Kidney glomerular epithelial cell (primary cell): ENCODE measurements around the gene AGO3.
"Not testable (repeated sequence)": the region's sequence is repeated elsewhere in the genome, so short reads cannot be mapped to it uniquely, and the experiment has no call there.

Experiments used
- DNase-seq: peaks from one replicate; lab custom pipeline; 2025; lab: John Stamatoyannopoulos, UW

AGO3 gene

DNA sequence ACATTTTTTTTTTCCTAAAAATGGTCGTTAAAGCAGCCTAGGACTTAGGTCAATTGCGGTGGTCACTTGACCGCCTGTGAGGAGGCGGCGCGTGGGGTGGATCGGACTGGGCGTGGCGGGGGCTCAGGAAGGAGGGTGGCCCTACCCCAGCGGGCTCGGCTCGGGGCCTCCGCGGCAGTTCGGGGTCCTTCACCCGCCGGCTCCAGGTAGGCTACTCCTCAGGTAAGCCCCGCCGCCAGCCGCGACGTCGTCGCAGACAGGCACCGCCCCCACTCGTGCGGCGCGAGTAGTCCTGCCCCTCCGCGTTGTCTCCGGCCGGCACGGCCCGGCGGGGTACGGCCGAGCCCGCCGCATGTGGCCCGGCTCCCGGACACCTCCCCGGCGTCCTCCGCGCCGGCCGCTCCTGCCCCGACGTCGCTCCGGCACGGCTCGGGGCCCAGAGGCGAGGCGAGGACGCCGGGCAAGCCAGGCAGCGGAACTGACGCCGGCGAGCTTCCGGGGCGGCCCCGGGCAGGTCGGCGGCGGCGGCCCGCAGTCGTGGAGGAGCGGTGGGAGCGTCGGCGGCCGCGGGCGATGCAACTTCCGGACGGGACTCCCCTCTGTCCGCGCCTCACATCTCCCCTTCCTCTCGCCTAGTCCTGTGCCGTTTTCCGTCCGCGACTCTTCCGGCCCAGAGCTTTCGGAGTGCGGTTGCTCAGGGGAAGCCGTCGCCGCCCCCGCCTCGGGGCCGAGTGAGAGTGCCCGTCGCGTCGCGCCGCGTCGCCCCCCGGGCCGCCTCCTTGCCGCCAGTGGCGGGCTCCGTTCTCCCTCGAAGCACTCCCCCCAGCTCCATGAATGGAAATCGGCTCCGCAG is at the start of gene AGO3:
AGO3 (plus strand) TSS at position 513 of the 853 bp plus-strand sequence; CDS start at position 835, 322 bp downstream.
- DNase-seq: peak; percentile 53

DNA sequence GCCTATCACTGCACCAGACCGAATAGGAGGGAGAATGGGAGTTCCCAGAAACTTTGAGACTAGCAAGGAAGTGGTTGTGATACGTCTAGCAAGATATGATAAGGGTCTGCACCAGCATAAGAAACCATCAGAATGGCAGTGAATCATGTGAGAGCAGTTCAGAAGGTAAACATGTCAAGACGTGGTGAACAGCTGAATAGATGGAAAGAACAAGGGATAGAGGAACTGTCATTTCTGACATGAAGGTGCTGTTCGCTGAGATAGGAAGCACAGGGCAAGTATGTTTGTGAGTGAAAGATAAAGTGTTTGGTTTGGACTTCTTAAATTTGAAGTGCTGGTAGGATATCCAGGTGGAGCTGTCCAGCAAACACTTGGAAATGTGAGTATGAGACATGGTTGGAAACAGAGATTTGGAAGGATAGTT is 49.0 kb upstream of the AGO3 start:
- no peak for DNase-seq

DNA sequence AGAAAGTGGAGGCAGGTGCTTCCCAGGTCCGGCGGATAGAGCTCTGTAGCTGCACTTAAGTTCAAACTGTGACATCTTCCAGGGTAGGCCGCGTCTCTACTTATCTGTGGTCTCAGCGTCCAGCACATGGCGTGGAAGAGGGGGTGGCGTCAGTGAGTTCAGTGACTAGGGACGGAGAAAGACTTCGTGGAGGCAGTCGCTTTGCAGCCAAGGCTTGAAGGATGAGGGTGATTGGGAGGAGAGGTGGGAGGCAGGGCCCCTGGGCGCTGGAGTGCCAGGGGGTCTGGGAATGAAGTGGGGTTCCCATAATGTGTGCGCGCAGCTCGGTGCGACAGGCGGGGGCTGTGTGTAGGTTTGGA is 48.3 kb upstream of the AGO3 start:
- DNase-seq: no peak

DNA sequence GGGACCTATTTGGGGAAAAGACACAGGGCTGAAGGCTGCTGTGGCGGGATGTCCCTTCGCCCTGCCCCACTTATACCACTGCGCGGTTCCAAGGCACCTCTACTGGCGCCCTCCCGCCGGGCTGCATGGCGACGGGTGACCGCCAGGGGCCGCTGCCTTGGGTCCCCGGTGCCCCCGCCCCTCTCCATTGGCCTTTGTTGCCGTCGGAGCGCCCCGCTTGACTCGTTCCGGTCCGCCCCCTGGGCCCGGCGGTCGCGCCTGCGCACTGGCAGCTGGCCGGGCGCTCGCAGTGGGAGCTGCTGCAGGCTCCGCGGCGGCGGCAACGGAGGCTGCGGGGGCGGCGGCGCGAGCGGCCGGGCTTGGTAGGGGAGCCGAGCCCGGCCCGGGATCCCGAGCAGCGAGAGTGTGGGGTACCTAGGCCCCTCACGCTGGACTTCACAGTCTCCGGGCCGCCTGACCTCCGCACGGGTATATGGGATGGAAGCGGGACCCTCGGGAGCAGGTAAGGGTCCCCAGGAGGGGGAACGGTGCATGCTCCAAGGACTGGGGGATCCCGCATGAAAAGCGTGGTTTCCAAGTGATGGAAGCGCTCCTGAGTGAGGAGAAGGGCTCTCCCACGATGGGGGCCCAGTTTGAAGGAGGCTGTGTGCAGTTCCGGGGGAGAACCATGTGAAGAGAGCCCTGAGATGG is 47.8 kb upstream of the AGO3 start, which contains the start of gene AGO1:
AGO1 (plus strand) TSS at position 265 of the 690 bp plus-strand sequence; CDS start at position 478, 213 bp downstream.
- DNase-seq: peak; percentile 78

DNA sequence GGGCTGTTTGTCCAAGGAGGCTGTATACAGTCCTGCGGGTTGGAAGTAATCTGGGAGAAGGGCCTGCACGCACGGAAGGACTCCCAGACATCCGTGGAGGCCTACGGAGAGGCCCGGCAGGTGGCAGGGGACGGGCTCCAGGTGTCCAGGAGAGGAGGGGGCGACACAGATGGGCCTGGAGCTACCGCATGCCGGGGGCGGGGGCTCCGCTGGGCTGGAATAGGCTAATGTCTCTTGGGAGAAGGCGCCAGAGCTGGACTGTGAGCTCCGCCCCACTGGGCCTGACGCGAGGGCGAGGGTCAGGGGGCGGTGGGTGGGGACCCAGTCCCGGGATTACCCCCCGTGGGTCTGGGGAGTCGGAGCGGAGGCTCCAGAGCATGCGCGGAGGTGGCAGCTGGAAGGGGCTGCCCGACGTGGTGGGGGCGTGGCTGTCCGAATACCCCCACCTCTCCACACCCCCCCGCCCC is 47.2 kb upstream of the AGO3 start:
- DNase-seq: no peak

DNA sequence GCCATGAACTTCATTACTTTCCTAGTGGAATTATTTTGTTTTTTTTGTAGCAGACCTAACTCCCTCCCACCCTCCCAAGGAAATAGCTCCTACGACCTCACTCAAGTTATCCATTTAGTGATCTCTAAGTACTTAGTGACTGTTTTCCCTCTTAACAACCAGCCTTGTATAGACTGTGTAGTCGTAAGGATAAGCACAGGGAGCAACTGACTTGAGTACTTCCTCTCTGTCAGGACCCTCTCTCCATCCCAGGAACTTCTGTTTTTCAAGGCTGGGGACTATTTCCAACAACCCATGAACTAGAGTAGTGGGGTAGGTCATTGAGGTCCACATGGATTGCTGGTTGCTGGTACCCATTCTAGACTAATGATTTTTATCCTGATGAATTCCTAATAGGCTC is 46.0 kb upstream of the AGO3 start:
- no peak for DNase-seq

DNA sequence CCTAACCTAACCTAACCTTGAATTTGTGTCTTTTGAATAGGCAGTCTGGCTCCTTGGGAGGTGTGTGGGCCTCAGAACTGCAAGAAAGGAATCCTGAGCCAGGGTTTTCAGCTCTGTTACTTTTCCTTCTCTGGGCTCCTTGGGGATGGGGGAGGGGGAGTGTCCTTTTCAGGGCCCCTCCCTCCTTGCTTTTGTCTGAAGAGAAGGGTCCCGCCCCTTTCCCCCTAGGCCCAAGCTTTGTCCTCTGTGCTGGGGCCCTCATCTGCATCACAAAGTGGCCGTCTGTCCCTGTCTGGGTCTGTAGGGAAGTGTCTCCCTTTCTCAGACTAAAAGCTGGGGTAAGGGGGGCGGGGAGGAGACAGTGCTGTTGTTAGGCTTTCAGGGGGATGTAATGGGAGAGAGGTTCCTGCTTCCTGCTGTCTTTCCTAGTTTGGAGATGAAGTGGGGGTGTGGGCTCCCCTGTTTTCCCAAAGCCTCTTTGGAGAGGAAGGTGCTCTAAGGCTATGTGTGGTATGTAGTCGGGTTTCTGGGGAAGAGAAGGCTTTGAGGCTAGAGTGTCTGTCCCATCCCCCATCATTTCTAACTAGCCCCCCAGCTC is 44.8 kb upstream of the AGO3 start:
- no peak for DNase-seq

DNA sequence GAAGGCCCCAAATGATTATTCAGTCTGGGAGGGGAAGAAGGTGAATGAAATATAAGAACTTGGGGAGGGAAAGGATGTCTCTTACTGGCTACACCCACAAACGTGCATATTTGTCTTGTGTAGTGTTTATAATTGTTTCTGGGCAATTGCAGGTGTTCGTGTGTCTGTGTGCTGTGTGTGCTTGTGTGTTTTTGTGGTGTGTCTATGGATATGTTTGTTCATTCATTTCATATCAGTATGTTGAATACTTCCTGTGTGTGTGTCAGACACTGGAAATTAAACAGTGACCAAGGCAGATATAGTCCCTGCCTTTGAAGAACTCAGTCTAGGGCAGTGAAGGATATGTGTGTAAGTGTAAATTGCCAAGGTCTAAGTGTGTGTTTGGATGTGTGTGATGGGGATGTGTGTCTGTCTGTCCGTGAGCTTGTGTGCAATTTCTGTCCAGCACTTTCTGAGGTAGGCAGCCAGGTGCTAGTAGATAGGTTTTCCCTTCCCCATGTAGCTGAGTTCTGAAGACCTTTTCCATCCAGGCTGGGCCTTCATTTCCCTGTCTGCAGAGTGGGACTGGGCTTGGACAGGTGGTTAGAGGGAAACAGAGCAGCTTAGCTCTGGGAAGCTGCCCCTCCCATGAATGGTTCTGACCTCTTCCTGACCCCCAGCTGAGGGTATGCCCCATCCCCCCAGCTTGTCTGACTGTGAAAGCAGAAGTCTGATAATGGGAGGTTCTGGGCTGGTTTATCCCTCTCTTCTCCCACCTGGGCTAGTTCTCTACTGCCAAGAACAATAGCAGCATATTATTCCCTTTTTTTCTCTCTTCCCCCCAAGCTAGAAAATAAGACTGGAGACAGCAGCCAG is 44.1 kb upstream of the AGO3 start:
- DNase-seq: no peak

DNA sequence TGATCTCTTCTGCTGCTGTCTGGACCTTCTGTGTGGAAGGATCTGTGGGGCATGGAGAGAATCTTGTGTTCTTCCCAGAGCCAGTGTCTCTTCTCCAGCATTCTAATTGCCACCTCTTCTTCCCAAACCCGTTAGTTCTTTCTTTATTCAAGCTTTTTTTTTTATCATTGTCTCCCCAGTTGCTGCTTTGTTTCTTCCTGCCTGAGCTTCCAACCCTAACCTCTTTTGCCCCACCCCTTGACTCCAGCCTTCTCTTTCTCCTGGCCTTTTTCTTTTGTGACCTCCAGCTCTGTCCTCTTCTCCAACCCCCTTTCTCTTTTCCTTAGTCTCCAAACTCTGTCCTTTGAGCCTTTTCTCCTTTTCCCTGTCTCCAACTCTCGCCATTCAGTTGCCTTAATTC is 43.4 kb upstream of the AGO3 start:
- no peak for DNase-seq

DNA sequence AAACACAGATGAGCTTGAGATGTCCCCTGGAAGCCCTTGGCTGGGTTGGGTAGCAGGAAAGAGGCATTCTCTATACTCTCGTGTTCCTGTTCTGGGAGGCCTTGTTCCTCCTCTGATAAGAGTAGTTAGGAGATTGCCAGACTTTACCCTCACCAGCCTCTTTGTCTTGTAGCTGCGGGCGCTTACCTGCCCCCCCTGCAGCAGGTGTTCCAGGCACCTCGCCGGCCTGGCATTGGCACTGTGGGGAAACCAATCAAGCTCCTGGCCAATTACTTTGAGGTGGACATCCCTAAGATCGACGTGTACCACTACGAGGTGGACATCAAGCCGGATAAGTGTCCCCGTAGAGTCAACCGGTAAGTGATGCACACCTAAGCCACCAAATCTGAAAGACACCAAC is 42.6 kb upstream of the AGO3 start:
- DNase-seq: no peak

DNA sequence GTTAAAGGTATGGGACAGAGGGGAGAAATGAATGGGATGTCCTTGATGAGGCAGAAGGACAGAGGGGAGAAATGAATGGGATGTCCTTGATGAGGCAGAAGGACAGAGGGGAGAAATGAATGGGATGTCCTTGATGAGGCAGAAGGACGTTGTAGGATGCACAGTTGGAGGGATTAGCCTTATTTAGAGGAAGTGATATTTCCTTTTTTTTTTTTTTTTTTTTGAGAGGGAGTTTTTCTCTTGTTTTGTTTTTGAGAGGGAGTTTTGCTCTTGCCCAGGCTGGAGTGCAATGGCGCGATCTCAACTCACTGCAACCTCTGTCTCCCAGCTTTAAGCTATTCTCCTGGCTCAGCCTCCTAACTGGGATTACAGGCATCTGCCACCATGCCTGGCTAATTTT is 41.9 kb upstream of the AGO3 start:
- not testable (repeated sequence) for DNase-seq

DNA sequence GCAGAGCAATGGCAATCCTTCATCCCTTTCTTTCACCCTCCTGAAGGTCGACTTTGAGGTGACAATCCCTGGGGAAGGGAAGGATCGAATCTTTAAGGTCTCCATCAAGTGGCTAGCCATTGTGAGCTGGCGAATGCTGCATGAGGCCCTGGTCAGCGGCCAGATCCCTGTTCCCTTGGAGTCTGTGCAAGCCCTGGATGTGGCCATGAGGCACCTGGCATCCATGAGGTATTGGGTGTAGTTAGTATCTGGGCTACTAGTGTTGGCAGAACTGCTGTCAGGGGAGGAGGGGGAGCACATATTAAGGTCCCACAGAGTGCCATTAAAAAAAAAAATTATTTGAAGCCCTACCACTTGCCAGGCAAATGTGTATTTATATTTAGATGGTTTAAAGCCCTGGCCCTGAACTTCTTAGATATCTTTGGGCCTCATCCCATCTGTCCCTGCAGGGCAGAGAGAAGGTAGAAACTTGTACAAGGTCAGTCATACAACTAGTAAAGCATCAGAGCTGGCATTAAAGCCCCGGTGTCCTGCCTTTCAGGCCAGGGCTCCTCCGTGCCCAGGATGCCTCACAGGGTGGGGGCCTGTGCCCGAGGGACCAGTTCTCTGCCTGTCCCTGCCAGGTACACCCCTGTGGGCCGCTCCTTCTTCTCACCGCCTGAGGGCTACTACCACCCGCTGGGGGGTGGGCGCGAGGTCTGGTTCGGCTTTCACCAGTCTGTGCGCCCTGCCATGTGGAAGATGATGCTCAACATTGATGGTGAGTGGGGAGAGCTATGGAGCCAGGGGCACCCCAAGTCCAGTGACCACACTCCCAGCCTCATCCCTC is 37.6 kb upstream of the AGO3 start:
- DNase-seq: no peak

DNA sequence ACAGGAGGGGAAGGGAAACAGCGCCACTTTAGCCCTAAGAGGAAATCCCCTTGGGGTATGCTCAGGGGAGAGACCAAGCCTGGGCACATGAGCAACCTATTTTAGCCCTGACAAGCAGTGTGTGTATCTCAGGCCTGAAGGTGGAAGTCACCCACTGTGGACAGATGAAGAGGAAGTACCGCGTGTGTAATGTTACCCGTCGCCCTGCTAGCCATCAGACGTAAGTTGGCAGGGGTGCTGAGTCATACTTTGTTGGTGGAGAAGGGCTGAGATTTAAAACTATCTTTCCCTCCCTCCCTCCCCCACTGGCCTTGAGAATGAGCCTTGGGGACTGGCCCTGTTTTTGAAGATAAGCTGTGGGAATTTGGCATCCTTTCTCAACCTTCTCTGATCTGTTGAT is 36.7 kb upstream of the AGO3 start:
- DNase-seq: no peak

DNA sequence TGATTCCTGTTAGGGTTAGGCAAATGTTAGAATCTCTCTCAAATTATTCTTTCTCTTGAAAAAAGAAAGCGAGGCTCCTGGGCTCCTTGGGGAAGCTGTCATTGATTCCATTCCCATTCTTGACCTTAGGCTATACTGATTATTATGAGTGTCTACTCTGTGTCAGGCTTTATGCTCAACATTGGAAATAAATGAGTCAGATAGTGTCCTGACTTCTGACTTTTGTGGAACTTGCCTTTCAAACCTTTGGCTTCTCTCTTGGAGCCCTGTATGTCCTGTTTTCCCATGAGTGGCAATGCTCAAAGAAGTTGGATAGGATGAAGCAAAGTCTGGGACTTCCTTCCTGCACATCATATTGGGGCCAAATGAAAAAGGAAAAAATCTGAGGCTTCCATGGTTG is 36.2 kb upstream of the AGO3 start:
- DNase-seq: no peak

DNA sequence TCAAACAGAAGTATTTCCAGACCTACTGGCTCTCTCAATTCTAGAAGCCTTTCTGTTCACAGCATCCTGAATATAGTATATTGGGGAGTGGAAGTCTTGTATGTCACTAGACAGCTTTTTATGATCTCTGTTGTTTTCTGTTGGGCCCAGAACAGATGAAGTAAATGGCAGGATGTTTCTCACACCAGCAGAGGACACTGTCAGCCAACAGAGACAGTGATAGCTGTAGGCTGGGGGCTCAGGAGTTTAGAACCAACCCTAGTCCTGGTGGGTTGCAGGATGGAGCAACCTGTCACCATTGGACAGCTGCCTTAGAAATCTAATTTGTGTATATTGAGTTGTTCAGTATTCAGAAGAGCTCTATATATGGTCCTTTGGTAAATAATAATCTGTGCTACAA is 31.0 kb upstream of the AGO3 start:
- DNase-seq: no peak

DNA sequence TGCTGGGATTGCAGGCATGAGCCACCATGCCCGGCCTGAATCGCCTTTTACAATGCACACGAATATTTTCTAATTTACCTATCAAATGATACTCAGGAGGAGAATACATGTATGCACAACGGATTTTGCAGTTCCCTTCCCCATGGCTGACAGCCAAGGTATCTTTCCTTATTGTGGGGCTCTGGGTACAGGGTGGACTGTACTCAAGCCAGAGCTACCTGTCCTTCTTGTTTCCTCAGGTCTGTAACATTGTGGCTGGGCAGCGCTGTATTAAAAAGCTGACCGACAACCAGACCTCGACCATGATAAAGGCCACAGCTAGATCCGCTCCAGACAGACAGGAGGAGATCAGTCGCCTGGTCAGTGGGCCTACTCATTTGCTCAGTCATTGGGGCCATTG is 29.7 kb upstream of the AGO3 start:
- DNase-seq: no peak

DNA sequence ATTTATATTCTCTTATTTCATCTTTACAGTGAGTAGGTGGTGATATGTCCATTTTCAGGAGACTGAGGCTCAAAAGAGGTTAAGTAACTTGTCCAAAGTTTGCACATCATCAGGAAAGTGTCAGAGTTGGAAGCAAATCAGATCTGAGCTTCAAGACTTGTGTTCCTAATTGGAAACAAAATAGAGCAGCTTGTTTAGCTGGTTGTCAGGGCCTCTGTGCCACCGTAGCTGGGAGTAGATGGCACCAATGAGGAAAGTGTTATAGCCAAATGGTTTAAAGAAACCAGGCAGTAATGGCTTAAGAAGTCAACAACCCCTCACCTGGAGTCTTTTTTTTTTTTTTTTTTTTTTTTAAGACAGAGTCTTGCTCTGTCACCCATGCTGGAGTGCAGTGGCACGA is 28.2 kb upstream of the AGO3 start:
- DNase-seq: no peak

DNA sequence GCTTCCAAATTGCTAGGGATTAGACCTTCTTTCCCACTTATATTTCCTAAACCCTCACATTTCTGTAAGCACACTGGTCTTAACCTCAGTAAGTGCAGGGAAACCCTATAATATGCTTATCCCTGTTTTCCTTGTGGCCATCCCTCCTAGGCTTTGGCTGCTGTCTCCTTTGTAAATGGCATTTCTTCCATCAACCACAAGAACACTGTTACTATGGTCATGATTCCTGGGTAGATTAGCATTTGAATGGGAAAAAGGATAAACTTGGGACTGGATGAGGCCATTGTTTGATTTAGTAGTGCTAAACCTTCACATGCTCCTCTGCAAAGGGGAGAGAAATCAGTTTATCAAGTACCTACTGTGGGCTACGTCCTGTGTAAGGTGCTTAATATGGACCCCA is 16.2 kb upstream of the AGO3 start:
- no peak for DNase-seq

DNA sequence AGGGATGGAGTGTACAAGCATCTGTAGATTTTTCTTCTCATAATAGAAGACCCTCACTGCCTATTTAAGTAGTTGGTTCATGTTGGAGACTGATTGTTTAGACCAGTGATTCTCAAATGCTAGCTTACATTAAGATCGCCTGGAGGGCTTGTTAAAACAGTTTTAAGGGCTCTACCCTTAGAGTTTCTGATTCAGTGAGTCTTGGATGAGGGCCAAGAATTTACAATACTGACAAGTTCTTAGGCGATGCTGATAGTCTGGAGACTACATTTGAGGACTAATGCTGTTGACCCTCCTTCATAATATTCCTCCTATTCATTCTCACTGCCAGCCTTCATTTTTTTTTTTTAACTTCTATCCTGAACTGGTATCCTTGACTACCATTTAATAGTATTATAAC is 15.2 kb upstream of the AGO3 start:
- DNase-seq: no peak

DNA sequence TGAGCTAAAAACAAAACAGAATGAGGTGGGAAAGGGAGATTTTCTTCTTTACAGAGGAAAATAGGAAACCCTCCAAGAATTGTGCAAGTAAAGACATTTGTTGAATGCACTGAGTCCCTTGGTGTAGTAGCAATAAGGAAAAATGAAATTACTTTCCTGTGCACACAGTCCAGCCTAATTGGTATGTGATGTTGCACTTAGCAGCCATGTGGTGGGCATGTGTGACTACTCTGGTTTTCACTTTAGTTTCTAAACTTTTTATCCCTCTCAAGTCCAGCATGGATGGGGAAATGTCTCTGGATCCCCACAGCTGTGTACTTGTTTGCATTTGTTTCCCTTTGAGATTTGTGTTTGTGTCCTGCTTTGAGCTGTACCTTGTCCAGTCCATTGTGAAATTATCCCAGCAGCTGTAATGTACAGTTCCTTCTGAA is 7.1 kb upstream of the AGO3 start:
- DNase-seq: no peak

DNA sequence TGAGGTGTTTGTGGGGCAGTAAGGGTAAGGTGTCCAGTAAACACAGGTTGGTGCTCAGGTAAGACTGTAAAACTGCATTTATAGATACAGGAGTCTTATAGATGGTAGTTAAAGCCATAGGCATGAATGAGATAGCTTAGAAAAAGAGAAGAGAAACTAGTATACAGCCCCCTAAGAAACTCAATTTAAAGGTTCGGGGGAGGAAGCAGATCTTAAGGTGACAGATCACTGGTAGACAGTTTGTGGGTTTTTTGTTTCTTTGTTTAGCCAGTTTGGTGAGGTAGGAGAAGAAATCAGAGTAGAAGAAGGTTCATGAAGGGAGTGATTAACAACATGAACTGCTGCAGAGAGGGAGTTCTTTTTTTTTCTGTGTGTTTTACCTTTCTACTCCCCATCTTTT is 6.1 kb upstream of the AGO3 start:
- no peak for DNase-seq
